Mammary epithelial cell (primary cell): ENCODE data around the gene SPATA22.

ENCODE experiments used
- CTCF ChIP-seq, 2 donors: IDR thresholded peaks in 1 of 2; conservative IDR thresholded peaks in 1 of 2; 2 replicates each; pipeline ENCODE4 v1.5.1; 2011 to 2012; ENCODE audit warnings: inconsistent platforms in 2 of 2, low read length in 2 of 2, mild to moderate bottlenecking in 2 of 2, control low read depth in 1 of 2, low read depth in 1 of 2; ENCODE audit not compliant: insufficient read depth in 1 of 2; ENCODE audit errors: extremely low read depth in 1 of 2
- EZH2 ChIP-seq: IDR thresholded peaks from 2 replicates; pipeline ENCODE4 v1.6.1; 2012; ENCODE audit warnings: low read length, inconsistent platforms, borderline replicate concordance

GRCh38 chr17:3513305-3514035 lies 41.9 kb upstream of the SPATA22 start:
- TF ChIP-seq CTCF (conservative IDR thresholded peaks at IDR 0.05 in 1 of 2, IDR thresholded peaks at IDR 0.05 in 1 of 2; ENCODE audit: extremely low read depth in 1 of 2, insufficient read depth in 1 of 2, low read depth in 1 of 2, low read length in 2 of 2) (no peak), EZH2 (no peak)
